SH-SY5Y (cell line): ENCODE data around the gene RAB30.

Source experiments
- GATA2 ChIP-seq: IDR thresholded peaks from 2 replicates; pipeline ENCODE4 v1.6.1; 2011; ENCODE audit warnings: mild to moderate bottlenecking, low read depth, low read length
- GATA3 ChIP-seq: IDR thresholded peaks from 2 replicates; pipeline ENCODE4 v1.6.1; 2011; ENCODE audit warnings: low read depth, mild to moderate bottlenecking, low read length, moderate library complexity

GRCh38 chr11:82980292-82980691, 91.4 kb downstream of the RAB30 start:
- no peak for TF ChIP-seq GATA2
- no peak for TF ChIP-seq GATA3
